ENCODE measurements around the gene MGME1.

- no peak for TF ChIP-seq CTCF (IDR thresholded peaks at IDR 0.05)
- TF ChIP-seq POLR2A (IDR thresholded peaks at IDR 0.05), result no peak
Measured at GRCh38 chr20:17976305-17976704, 7.5 kb downstream of the MGME1 start.
